RWPE1 (cell line): ENCODE data around the gene PRR14.

ENCODE experiments used
- CTCF ChIA-PET: fragments of 350-600 bp; sonication (Branson Sonifier 250); formaldehyde crosslinking; extraction: SDS; loops from one replicate; lab custom pipeline; 2021; lab: Yijun Ruan, JAX
- POLR2A ChIA-PET: fragments of 400-600 bp; formaldehyde crosslinking; extraction: SDS; loops from one replicate; lab custom pipeline; 2020; ENCODE audit warnings: antibody characterized with exemption; ENCODE audit not compliant: low non-redundant PET; lab: Yijun Ruan, JAX
- DNase-seq: peaks from one replicate; pipeline ENCODE4 v3.0.0; 2012; ENCODE audit warnings: low spot score
- H3K27ac ChIP-seq: fragments of 450-650 bp; 2 replicates; pipeline ENCODE4 v1.5.1; 2017
- CTCF ChIP-seq: fragments of 450-650 bp; conservative IDR thresholded peaks from 2 replicates; pipeline ENCODE4 v1.5.1; 2017; ENCODE audit warnings: low read depth, mild to moderate bottlenecking

Gene PRR14

GRCh38 chr16:30703971-30704370 is 53.2 kb downstream of the PRR14 start:
- no peak for TF ChIP-seq CTCF
- ChIA-PET CTCF (no interaction called here), POLR2A (no interaction called here)
- no peak overlapping the region for H3K27ac ChIP-seq
- no peak for DNase-seq
